ENCODE measurements around the gene ITGB7. TPM values are rescaled to one million over a fixed set of nuclear protein-coding genes. Genes with fewer than 3 reads are reported as not detected.

Gene ITGB7
- total RNA-seq, 4 donors from 2014 or later: 2.9 to 29.1 (median 6.8) TPM

DNA sequence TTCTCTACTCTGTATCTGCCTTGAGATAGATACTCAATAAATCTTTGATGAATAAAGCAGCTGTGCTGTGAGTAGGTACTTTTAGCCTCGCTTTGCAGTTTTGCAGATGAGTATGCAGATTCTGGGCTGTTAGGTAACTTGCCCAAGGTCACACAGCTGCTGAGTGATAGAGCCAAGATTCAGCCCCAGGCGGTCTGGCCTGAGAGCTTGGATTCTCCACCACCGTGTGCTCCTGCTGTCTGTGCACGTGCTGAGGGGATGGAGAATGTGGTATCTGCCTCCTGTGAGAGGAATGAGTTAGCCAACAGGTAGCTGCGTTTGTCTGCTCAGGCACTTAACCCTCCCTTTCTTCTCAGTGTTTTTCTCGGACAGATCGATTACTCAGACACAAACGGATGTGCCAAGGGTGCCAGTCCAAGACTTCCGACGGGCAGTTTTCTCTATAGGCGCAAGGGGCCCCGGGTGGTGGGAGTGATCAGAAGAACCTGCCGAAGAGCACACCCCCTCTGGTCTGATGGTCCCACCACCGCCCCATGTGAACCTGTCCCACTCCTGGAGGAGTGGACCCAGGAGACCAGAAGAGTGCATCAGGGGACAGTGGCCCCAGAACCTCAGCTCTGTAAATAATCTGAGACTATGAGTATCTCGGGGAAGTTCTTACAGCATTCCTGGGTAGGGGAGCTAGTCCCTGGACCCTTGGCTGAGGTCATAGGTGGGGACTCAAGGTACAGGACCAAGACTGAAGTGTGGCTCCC is 19.7 kb downstream of the ITGB7 start:
- WGBS: 75% methylated on average over 11 of the region's 15 CpGs
- H3K36me3 ChIP-seq: peaks cover 63% of the 10 kb centered on the region
- no peaks in the 10 kb centered on the region for H3K9me3 ChIP-seq
- no peak for TF ChIP-seq EP300 (IDR thresholded peaks at IDR 0.05)
- no peak for TF ChIP-seq POLR2AphosphoS5 (IDR thresholded peaks at IDR 0.05)
- TF ChIP-seq POLR2A (IDR thresholded peaks at IDR 0.05): no peak
- TF ChIP-seq, protein P1, sequence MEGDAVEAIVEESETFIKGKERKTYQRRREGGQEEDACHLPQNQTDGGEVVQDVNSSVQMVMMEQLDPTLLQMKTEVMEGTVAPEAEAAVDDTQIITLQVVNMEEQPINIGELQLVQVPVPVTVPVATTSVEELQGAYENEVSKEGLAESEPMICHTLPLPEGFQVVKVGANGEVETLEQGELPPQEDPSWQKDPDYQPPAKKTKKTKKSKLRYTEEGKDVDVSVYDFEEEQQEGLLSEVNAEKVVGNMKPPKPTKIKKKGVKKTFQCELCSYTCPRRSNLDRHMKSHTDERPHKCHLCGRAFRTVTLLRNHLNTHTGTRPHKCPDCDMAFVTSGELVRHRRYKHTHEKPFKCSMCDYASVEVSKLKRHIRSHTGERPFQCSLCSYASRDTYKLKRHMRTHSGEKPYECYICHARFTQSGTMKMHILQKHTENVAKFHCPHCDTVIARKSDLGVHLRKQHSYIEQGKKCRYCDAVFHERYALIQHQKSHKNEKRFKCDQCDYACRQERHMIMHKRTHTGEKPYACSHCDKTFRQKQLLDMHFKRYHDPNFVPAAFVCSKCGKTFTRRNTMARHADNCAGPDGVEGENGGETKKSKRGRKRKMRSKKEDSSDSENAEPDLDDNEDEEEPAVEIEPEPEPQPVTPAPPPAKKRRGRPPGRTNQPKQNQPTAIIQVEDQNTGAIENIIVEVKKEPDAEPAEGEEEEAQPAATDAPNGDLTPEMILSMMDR (IDR thresholded peaks at IDR 0.05): no peak
- H3K27me3 ChIP-seq: no peaks in the 10 kb centered on the region
- H3K4me3 ChIP-seq: no peak overlapping the region
- DNase-seq (ENCODE audit: low spot score in 2 of 2): no peak
- H3K4me1 ChIP-seq: peaks cover 32% of the 10 kb centered on the region
- H3K27ac ChIP-seq: no peak overlapping the region

DNA sequence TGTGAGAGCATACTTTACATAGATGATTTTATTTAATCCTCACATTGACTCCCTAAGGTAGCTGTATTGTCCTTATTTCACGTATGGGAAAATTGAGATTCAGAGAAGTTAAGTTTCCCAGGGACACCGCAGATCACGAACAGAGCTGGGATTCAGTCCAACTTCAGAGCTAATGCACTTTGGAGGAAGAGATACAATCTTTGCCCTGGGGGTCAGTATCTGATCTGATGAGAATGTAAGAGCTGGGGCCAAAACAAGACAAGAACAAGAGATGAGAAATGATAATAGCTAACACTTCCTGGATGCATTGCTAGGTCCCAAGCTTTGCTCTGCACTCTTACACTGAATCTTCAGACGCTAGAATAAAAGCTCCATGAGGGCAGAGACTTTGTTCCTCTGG is 20.3 kb downstream of the ITGB7 start:
- TF ChIP-seq POLR2AphosphoS5 (IDR thresholded peaks at IDR 0.05): no peak
- no peak for TF ChIP-seq EP300 (IDR thresholded peaks at IDR 0.05)
- TF ChIP-seq, protein P1 (IDR thresholded peaks at IDR 0.05): no peak
- TF ChIP-seq POLR2A (IDR thresholded peaks at IDR 0.05): no peak
- WGBS: 66% methylated on average over 4 of the region's 4 CpGs
- H3K4me3 ChIP-seq: no peak overlapping the region
- H3K36me3 ChIP-seq: peaks cover 61% of the 10 kb centered on the region
- no peak overlapping the region for H3K27ac ChIP-seq
- H3K27me3 ChIP-seq: no peaks in the 10 kb centered on the region
- peaks cover 38% of the 10 kb centered on the region for H3K4me1 ChIP-seq
- H3K9me3 ChIP-seq: no peaks in the 10 kb centered on the region
- no peak for DNase-seq (ENCODE audit: low spot score in 2 of 2)

DNA sequence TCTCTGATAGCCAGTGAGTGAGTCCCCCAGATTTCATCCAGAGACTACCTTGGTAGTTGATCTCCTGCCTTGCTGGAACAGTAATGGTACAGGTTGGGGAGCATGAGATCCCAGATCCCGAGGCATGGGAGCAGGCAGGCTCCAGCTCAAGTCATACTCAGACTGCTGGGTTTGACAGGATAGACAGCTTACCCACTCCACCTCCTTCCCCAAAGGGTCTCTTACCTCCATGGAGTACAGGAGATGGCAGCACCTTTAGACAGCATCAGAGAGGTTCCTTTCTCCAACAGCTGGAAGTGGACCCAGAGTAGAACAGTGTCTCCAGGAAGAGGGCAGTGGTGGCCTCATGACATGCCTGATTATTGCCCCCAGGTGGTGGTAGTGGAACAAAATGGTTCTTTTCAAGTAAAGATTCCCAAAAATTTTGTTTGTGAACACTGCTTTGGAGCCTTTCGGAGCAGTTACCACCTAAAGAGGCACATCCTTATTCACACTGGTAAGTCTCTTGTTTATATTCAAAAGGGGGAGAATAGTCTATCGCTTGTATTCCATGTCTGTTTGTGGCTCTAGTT is 21.4 kb downstream of the ITGB7 start:
- DNase-seq (ENCODE audit: low spot score in 2 of 2): peak in 1 of 2 donors; percentile 22
- H3K4me1 ChIP-seq: peaks cover 47% of the 10 kb centered on the region
- no peak overlapping the region for H3K4me3 ChIP-seq
- no peak overlapping the region for H3K27ac ChIP-seq
- H3K27me3 ChIP-seq: no peaks in the 10 kb centered on the region
- H3K9me3 ChIP-seq: no peaks in the 10 kb centered on the region
- 91% methylated on average over 3 of the region's 3 CpGs for WGBS
- peaks cover 59% of the 10 kb centered on the region for H3K36me3 ChIP-seq
- no peak for TF ChIP-seq POLR2AphosphoS5 (IDR thresholded peaks at IDR 0.05)
- TF ChIP-seq POLR2A (IDR thresholded peaks at IDR 0.05): no peak
- TF ChIP-seq, protein P1 (IDR thresholded peaks at IDR 0.05): no peak
- no peak for TF ChIP-seq EP300 (IDR thresholded peaks at IDR 0.05)

DNA sequence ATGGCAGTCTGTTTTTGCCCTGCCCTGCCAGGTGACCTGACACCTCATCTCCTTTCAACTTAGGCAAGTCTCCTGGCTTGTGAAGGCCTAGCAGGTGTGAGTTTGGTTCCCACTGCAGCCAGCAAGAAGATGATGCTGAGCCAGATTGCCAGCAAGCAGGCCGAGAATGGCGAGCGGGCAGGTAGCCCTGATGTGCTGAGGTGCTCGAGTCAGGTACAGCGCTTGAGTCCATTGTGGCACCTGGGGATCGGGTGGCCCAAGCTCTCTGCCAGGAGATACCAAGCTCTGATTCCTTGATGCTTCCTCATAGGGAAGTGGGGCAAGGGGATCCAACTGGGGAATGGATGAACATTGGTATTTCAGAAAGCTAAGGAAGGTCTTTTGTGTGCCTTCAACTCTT is 22.2 kb downstream of the ITGB7 start:
- TF ChIP-seq, protein P1 (IDR thresholded peaks at IDR 0.05): no peak
- no peak for TF ChIP-seq POLR2A (IDR thresholded peaks at IDR 0.05)
- no peak for TF ChIP-seq POLR2AphosphoS5 (IDR thresholded peaks at IDR 0.05)
- TF ChIP-seq EP300 (IDR thresholded peaks at IDR 0.05): no peak
- Histone ChIP-seq H3K36me3 (peaks cover 59% of the 10 kb centered on the region), H3K4me1 (peaks cover 45% of the 10 kb centered on the region), H3K27me3 (no peaks in the 10 kb centered on the region), H3K27ac (no peak overlapping the region), H3K9me3 (no peaks in the 10 kb centered on the region), H3K4me3 (no peak overlapping the region)
- DNase-seq (ENCODE audit: low spot score in 2 of 2): peak in 1 of 2 donors; percentile 35
- 94% methylated on average over 6 of the region's 6 CpGs for WGBS

- TF ChIP-seq, protein P1 (IDR thresholded peaks at IDR 0.05): no peak
- TF ChIP-seq POLR2A (IDR thresholded peaks at IDR 0.05) (no peak), POLR2AphosphoS5 (IDR thresholded peaks at IDR 0.05) (no peak), EP300 (IDR thresholded peaks at IDR 0.05) (no peak)
- Histone ChIP-seq H3K9me3 (no peaks in the 10 kb centered on the region), H3K27ac (no peak overlapping the region), H3K36me3 (peaks cover 53% of the 10 kb centered on the region), H3K4me3 (peak overlapping the region; percentile 0), H3K4me1 (peaks cover 49% of the 10 kb centered on the region), H3K27me3 (no peaks in the 10 kb centered on the region)
- WGBS: 73% methylated on average over 2 of the region's 2 CpGs
- no peak for DNase-seq (ENCODE audit: low spot score in 2 of 2)
These were observed 24.1 kb downstream of the ITGB7 start for GRCh38 chr12:53182903-53183302.
